ENCODE data around the gene STAT5B.

STAT5B gene

DNA sequence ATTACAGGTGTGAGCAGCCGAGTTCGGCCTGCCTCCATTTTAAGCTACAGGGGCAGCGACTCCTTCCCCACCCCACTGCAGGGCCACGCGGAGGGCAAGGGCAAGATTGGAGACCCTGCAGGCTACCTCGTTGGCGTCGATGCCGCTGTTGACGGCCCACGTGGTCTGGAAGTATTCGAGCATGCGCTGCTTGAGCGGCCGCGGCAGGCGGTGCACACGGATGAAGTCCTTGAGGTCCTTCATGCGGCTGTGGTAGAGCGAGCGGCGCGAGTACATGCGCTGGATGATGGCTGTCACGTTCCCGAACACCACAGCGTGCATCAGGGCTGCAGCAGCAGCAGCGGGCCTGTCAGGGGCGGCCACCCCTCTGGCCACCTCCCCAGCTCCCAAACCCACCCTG is 106.8 kb downstream of the STAT5B start:
- no peak for DNase-seq

DNA sequence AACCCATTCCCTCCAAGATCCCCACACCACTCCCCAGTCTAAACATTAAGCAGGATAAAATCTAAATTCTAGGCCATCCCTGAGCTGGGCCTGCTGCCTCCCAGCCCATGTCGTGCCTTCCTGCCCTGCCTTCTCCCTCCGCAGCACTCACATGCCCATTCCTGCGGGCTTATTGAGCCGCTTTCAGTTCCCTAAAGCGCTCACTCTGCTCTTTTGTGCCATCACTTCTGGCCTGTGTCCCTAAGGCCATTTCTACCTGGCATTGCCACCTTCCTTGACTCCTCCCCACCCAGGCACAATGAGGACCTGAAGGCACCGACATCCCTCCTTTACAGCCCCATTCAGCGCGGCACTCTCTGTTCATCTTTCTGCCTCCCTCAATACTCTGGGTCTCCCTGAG is 108.4 kb downstream of the STAT5B start:
- no peak for DNase-seq

DNA sequence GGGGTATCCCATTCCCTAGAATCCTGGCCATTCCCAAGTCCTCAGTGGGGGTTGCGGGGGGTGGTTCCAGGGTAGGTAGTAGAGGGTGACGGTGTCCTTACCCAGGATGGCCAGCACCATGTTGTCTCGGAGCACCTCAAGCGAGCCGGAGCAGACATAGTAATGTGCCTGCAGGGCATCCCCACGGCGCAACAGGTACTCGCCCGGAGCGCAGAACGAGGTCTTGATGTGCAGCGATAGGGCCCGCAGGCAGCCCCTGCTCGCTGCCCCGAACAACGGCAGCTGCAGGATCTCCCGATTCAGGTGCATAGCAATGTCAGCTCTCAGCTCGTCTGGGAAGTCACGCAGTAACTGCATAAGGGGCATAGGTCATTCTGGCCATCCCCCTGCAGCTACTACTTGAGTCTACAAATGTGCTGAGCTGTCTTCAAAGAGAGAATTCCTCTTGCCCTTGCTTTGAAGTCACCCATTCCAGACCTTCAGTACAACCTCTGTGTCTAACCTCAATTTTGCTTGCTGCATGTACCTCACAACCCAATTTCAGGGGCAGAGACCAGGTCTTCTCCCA is 109.9 kb downstream of the STAT5B start:
- no peak for DNase-seq

DNA sequence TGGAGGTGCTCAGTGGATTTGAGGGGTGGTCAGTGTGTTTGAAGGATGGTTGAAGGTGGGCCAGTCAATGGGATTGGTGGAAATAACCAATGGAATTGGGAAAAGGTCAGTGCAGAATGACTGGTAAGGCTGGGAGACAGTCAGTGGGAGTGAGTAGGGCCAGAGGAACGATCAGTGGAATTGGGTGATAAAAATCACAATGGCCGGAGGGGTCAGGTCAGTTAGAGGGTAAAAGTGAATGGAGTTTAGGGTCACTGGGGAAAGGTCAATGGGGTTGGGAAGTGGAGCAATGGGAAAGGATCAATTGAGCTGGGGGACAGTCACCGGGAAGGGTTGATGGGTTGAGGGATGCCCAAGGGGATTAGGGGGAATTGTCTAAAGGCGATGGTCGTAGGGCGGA is 110.4 kb downstream of the STAT5B start:
- DNase-seq = no peak

DNA sequence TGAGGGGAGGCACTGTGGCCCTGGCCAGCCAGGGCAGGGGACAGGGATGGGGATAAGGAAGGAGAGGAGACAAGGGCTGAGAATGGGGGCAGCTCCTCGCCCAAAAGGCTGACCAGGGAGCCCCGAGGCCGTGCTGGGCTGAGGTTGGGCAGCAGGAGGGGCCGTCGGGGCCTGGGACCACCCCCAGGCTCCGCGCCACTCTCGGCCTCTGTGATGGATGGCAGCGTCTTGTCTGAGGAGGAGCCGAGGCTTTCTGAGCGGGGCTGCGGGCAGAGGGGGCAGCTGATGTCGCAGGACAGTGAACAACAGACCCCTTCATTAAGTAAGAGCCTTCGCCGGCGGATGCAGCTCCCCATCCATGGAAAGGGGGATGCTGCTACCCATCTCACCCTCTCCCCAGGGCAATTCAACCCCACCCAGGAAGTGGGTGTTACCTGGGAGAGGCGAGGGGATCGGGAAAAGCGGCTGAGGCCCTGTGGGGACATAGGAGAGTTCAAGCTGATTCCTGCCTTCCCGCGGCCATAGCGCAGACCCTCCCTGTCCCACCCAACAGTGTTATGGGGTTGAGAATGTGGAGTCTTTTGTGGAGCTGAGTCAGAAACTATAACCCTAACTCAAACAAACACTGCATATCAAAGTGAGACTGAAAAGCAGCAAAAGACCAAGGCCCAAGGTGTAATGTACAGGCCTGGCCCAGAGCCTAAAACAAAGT is 112.3 kb downstream of the STAT5B start:
- DNase-seq = no peak

DNA sequence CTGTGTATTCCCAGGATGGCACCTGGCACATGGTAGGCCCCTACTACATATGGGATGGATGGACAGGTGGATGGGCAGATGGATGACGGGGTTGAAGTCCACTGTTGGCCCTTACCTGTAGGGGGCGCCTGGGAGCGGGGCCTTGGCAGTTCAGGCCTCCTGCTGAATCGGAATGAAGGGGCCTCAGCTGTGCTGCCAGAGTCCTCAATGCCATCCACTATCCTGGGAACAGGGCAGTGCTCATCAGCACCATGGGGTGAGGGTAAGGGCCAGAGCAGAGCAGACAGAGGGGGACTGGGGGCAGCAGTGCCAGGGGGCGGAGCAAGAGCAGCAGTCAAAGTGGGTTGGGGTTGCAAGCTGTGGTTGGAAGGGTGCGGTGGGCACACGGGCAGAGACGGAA is 113.1 kb downstream of the STAT5B start:
- DNase-seq = peak; percentile 72

DNA sequence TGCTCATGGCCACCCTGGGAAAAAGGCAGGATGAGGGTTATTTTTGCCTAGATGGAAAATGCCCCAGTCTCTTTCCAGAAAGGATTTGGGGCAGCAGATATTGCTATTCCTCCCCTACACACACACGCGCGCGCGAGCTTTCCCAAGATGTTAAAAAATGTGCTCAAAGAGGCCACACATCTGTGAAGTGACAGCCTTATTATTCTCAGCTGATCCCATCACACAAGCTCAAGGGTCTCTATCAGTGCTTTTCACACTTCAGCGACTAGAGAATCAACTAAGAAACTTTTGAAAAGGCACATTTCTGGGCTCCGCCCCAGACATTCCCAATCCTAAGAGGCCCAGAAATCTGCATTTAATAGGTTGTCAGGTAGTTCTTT is 115.7 kb downstream of the STAT5B start:
- DNase-seq = no peak

DNA sequence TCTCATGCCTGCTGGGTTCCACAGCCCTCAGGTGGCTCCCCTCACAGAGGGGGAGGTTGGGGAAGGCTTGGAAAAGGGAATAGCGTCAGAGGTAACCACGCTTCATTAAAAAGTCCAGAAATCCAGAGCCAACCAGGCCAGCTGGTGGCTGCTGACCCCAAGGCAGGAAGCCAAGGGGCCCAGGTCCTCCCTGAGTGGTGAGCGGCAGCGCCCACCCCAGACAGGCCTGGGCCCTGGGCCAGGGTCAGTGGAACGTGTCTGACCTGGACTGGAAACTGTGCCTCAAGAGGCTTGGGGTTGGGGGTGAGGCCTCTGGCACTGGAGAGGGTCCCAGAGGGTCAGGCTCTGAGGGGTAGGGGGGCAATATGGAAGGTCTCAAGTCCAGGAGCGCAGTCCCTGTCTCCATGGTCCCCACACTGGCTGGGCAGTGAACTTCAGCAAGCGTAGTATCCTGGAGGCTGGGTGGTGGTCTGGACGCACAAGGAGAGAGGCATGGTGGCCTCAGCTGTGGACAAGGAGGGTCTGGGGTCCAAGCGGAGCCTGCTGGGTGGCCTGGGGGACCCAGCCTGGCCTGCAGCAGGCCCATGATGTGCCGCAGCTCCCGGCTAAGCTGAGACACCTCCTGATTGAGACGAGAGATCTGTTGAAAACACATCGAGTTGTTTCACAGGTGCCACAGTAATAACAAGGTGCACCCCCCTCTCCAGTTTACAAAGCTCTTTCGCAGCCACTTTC is 116.2 kb downstream of the STAT5B start:
- DNase-seq = no peak

DNA sequence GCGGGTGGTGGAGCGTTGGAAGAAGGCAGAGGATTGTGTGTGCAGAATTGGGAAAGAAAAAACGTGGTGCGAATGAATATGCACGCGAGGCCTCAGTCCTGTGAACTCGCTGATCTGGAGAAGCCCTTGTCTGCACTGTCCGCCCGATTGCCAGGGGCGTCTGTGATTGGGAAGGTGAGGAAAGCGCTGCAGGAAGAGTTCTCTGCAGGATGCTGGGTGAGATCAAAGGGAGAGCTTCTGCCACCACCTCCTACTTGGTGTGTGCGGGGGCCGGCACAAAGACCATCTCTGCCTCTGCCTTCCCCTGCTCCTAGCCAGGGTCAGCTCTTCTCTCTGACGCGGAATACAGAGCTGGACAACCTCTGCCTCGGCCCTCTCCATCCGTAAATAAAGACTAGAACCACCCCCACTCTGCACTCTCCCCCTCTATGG is 120.6 kb downstream of the STAT5B start:
- no peak for DNase-seq

DNA sequence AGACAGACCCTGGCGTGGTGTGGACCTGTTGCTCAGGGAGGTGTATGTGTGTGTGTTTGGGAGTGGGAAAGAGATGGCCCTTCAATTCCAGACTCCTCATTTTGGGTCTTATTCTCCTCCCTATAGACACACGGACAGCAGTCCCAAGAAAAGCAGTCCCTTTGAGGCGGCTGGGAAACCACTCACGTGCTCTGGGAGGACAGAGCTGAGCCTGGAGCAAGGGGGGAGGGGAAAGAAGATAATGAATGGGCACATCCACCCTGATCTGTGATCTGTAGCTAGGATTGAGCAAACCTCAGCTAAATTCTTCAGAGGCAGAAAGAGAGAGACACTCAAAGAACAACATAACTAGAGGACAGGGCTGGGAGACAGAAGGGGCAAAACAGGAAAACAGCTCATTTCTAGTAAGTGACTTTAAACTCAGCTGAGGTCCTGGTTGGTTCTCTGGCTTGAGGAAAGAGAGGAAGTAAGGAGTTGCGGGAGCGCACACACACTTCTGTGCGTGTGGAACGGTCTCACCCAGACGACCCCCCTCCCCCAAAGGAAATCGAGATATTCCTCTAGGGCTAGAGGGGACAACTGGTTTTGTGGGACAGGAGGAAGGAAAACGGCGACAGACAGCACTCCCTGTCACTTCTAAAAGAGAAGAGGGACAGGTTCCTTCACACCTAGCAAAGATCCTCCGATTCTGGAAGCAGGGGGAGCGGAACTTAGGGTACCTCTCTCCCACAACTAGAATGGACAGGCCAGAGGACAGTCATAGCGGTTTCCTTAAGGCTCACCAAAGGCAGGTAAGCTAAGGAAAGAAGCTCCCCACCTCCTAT is 122.1 kb downstream of the STAT5B start:
- peak; percentile 21 for DNase-seq

Measured in activated CD4-positive, alpha-beta T cell treated with anti-CD3 and anti-CD28 coated beads, Interleukin-2, Interleukin-6, amounts not matched to agents 100 ng/mL and 50 ng/mL, durations not matched to agents 16 hours and 8 hours (primary cell).